Aorta (tissue), 5 donors: ENCODE data around the gene THOC2. TPM values are rescaled to one million over a fixed set of nuclear protein-coding genes. Genes with fewer than 3 reads are reported as not detected.
A peak's percentile ranks its signal among the peaks of the same experiment; 100 is the strongest.

Experiments
- ATAC-seq: fragments of 200-7000 bp; cut with Tn5 transposase; one replicate; pipeline ENCODE4 v1.9.1; 2022; ENCODE audit warnings: moderate library complexity; ENCODE audit not compliant: low FRiP score
- DNase-seq, 2 donors: peaks; one replicate each; pipeline ENCODE4 v3.0.0-alpha.2; 2020
- H3K27ac ChIP-seq, 2 donors: one replicate each; pipeline ENCODE4 v1.5.1; 2013; ENCODE audit warnings: low read length in 2 of 2, mild to moderate bottlenecking in 2 of 2, moderate library complexity in 2 of 2, control low read depth in 1 of 2, inconsistent platforms in 1 of 2, low read depth in 1 of 2
- H3K27me3 ChIP-seq, 2 donors: one replicate each; pipeline ENCODE4 v1.6.1; 2013; ENCODE audit warnings: control low read depth in 1 of 2, low read length in 1 of 2, mild to moderate bottlenecking in 1 of 2, moderate library complexity in 1 of 2; ENCODE audit not compliant: insufficient read depth in 2 of 2, control insufficient read depth in 1 of 2
- H3K36me3 ChIP-seq, 2 donors: one replicate each; pipeline ENCODE4 v1.6.1; 2013; ENCODE audit warnings: control low read depth in 1 of 2, low read length in 1 of 2, mild to moderate bottlenecking in 1 of 2; ENCODE audit not compliant: insufficient read depth in 2 of 2, control insufficient read depth in 1 of 2
- H3K4me1 ChIP-seq, 2 donors: one replicate each; pipeline ENCODE4 v1.6.1; 2013; ENCODE audit warnings: low read length in 2 of 2, control low read depth in 1 of 2, mild to moderate bottlenecking in 1 of 2, moderate library complexity in 1 of 2; ENCODE audit not compliant: insufficient read depth in 2 of 2, control insufficient read depth in 1 of 2
- H3K4me3 ChIP-seq, 2 donors: one replicate each; pipeline ENCODE4 v1.5.1; 2013; ENCODE audit warnings: low read length in 2 of 2, control low read depth in 1 of 2, mild to moderate bottlenecking in 1 of 2
- H3K9me3 ChIP-seq: one replicate; pipeline ENCODE4 v1.6.1; 2013; ENCODE audit warnings: mild to moderate bottlenecking, low read length; ENCODE audit not compliant: control insufficient read depth
- WGBS, 2 donors: extraction: QIAGEN DNeasy Blood & Tissue Kit; methylation state at CpG; one replicate each; pipeline ENCODE4 v1.1.7; 2013; 5-methylcytosine and 5-hydroxymethylcytosine counted together
- intact Hi-C, 2 donors: fragments of 100-400 bp; cut with DNase I; formaldehyde crosslinking; loops; one replicate each; pipeline versions ENCODE4 v1.14.2 to v1.15.0; 2022
- polyA plus RNA-seq, 2 donors: library from polyadenylated mRNA; stranded (reverse); fragments of 200-250 nt; gene quantifications; one replicate each; pipeline ENCODE4 v1.2.3, GENCODE V29; 2013
- total RNA-seq, 2 donors: library from RNA; stranded (reverse); fragmentation: NEBNext Ultra II Directional; extraction: Animal tissue kit (Norgen Biotek cat#: 25700); gene quantifications; one replicate each; pipeline ENCODE4 v1.2.1, GENCODE V29; 2021
- donor health status: healthy with polysubstance abuse.
- donor health status: Bipolar disorder and iron deficiency.
- donor health status: DM: no; HTN: no; CAD: no.
- donor health status: DM: no; HTN: no; CAD: no.
- donor health status: DM: yes; HTN: yes; CAD: no.

THOC2 gene
- total and polyA plus RNA-seq, 4 donors: 13.1 to 90.7 (median 64.5) TPM

GRCh38 chrX:123562342-123563146 is 170.3 kb downstream of the THOC2 start:
- Histone ChIP-seq H3K9me3 (no peaks in the 10 kb centered on the region), H3K36me3 (no peaks in the 10 kb centered on the region), H3K4me1 (no peaks in the 10 kb centered on the region), H3K27me3 (no peaks in the 10 kb centered on the region), H3K27ac (no peak overlapping the region), H3K4me3 (no peak overlapping the region)
- ATAC-seq (no peak), DNase-seq (peak in 1 of 2 donors; percentile 57)
- WGBS, 2 donors: 93 to 97% methylated on average over 31 to 32 of the region's 32 CpGs
- intact Hi-C loops: no loop called here

GRCh38 chrX:123561439-123562215 is 171.2 kb downstream of the THOC2 start:
- 90 to 97% methylated on average over 28 of the region's 28 CpGs for WGBS, 2 donors
- H3K27me3 ChIP-seq: no peaks in the 10 kb centered on the region
- peak in 1 of 2 donors; percentile 49 for DNase-seq
- no peak for ATAC-seq
- no peaks in the 10 kb centered on the region for H3K36me3 ChIP-seq
- H3K4me3 ChIP-seq: no peak overlapping the region
- H3K27ac ChIP-seq: no peak overlapping the region
- no peaks in the 10 kb centered on the region for H3K9me3 ChIP-seq
- intact Hi-C loops: no loop called here
- no peaks in the 10 kb centered on the region for H3K4me1 ChIP-seq

- H3K27ac ChIP-seq: no peak overlapping the region
- DNase-seq (no peak), ATAC-seq (no peak)
- H3K4me1 ChIP-seq: no peaks in the 10 kb centered on the region
- 70 to 94% methylated on average over 1 of the region's 1 CpG for WGBS, 2 donors
- no peaks in the 10 kb centered on the region for H3K27me3 ChIP-seq
- intact Hi-C loops: no loop called here
- no peaks in the 10 kb centered on the region for H3K9me3 ChIP-seq
- H3K4me3 ChIP-seq: no peak overlapping the region
- H3K36me3 ChIP-seq: no peaks in the 10 kb centered on the region
These were observed 182.0 kb downstream of the THOC2 start for GRCh38 chrX:123550829-123551228.

Other genes with a start within 250 kb of the THOC2 start
- gene XIAP, start 127.0 kb upstream of the THOC2 start, total RNA-seq: 10 to 100 TPM; 50.4 to 50.7 TPM
- 1 to 10 TPM; 4.9 to 7.5 TPM for gene XIAP, start 127.0 kb upstream of the THOC2 start, polyA plus RNA-seq
- 10 to 100 TPM; 77.6 to 78.7 TPM for gene STAG2, start 228.7 kb upstream of the THOC2 start, total RNA-seq
- gene STAG2, start 228.7 kb upstream of the THOC2 start, polyA plus RNA-seq: 10 to 100 TPM; 22.2 to 23.8 TPM